Measurements from ENCODE around the gene SPAG17.
A peak's percentile ranks its signal among the peaks of the same experiment; 100 is the strongest.

The SPAG17 gene

DNA sequence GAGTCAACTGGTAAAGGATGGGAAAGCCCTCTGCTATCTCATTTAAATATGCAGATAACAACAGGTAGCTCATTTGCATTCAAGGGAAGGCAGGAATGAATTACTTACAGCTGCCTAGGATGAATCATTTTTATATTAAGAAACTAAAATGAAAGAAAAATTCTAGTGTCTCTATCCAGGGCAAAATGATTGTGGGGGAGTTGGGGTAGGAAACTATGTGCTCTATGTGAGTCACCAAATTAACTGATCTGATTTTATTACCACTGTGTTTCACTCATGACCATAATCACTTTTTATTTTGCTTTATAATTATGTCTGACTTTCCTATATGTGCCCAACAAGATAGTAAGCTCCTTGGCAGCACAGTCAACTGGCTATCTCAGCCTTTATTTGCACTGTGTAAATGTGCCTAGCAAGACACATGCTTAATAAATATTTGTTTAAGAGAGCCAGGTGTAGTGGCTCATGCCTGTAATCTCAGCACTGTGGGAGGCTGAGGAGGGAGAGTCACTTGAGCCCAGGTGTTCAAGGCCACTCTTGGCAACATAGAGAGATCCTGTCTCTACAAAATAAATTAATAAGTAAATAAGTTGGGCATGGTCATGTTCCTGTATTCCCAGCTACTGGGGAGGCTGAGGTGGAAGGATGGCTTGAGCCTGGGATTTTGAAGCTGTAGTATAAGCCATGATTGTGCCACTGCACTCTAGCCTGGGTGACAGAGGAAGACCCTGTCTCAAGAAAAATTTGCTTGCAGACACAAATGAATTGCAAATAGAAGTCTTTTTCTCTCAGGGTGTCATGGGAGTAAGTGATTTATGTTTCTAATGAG, 84.1 kb downstream of the SPAG17 start:
- no peak overlapping the region for H3K4me3 ChIP-seq (ENCODE audit: control insufficient read depth, low read depth, low read length)
- peak; percentile 40 for DNase-seq (ENCODE audit: low read depth)
- TF ChIP-seq, protein P1, sequence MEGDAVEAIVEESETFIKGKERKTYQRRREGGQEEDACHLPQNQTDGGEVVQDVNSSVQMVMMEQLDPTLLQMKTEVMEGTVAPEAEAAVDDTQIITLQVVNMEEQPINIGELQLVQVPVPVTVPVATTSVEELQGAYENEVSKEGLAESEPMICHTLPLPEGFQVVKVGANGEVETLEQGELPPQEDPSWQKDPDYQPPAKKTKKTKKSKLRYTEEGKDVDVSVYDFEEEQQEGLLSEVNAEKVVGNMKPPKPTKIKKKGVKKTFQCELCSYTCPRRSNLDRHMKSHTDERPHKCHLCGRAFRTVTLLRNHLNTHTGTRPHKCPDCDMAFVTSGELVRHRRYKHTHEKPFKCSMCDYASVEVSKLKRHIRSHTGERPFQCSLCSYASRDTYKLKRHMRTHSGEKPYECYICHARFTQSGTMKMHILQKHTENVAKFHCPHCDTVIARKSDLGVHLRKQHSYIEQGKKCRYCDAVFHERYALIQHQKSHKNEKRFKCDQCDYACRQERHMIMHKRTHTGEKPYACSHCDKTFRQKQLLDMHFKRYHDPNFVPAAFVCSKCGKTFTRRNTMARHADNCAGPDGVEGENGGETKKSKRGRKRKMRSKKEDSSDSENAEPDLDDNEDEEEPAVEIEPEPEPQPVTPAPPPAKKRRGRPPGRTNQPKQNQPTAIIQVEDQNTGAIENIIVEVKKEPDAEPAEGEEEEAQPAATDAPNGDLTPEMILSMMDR (conservative IDR thresholded peaks at IDR 0.05; ENCODE audit: control insufficient read depth, insufficient read depth, low read depth, low read length): no peak

DNA sequence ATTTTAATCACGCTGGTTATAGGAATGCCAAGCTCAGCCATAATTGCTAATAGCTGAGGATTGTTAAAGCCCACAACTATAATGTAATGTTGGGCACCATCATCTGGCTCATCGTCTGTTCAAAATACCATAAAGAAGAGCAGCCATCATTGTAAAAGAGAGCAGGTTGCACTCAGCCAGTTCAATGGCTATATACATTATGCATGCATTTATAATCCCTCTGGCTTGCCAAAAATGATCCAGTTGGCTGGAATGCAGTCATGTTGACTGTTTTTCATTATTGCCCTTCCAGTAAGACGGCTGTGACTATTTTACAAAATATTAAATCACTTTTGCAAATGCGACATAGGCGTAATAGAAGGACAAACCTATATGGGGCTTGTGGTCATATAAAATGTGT, 85.3 kb downstream of the SPAG17 start:
- DNase-seq (ENCODE audit: low read depth): no peak
- H3K4me3 ChIP-seq (ENCODE audit: control insufficient read depth, low read depth, low read length): no peak overlapping the region
- TF ChIP-seq, protein P1 (conservative IDR thresholded peaks at IDR 0.05; ENCODE audit: control insufficient read depth, insufficient read depth, low read depth, low read length): no peak

DNA sequence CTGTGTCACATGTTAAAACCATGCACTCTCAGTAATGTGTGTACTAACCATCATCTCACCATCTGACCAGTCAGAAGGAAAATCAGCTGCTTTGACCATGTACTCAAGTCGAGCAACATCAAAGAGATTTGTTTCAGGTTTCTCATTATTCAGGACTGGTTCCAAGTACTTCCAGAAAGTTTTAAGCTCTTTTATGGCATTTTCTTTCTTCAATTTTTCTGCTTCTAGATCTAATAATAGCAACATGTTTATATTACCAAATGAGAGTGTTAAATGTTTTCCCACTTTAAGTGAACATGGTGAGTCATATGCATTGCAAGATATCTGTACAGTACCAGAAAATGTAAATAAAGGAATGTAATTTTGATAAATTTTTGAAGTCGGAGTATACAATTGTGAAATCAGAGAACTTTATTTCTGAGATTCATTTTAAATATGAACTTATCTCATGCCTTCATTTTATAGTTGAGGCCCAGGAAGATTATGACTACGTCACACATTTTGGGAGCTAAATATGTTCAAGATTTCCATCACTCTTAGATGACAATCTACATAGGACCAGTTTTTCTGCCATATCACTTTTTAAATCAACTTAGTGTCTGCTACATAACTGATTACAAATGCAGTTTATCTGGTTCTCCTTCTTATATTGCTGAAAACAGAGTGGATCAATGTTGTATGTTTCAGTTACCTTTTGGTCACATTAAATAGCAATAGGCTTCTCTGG, 87.2 kb downstream of the SPAG17 start:
- DNase-seq (ENCODE audit: low read depth): peak; percentile 24
- TF ChIP-seq, protein P1 (conservative IDR thresholded peaks at IDR 0.05; ENCODE audit: control insufficient read depth, insufficient read depth, low read depth, low read length): no peak
- H3K4me3 ChIP-seq (ENCODE audit: control insufficient read depth, low read depth, low read length): no peak overlapping the region

DNA sequence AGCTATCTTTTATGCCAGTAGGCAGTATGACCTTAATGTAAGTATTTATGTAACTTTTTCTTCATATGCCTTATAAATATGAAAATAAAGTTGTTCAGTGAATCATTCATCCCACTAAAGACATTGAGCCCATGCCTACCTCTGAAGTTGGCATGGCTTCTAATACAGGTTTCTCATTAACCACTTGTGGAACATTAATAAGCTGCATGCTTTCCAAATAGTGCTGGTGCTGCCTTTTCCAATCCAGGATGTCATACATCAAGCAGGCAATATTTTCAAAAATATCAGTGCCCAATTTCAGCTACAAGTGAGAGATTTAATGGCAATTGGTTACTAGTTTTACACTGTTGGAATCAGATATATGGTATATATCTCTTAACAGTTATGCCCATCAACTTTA, 92.0 kb downstream of the SPAG17 start:
- no peak for DNase-seq (ENCODE audit: low read depth)
- TF ChIP-seq, protein P1 (conservative IDR thresholded peaks at IDR 0.05; ENCODE audit: control insufficient read depth, insufficient read depth, low read depth, low read length): no peak
- no peak overlapping the region for H3K4me3 ChIP-seq (ENCODE audit: control insufficient read depth, low read depth, low read length)

DNA sequence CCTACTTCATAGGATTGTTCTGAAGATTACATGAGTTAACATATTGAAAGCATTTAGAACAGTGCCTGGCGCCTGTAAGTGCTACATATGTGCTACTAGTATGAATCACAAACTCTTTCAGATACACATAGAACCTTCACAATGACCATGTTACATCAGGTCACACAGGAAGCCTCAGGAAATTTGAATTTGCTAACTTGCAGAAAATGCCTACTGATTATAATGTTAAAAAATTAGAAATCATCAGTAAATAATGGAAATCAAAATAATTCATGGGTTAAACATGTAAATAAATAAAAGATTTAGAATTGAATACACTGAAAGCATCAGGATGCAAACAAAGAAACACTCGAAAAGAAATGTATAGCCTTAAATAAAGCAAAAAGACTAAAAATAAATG, 94.9 kb downstream of the SPAG17 start:
- TF ChIP-seq, protein P1 (conservative IDR thresholded peaks at IDR 0.05; ENCODE audit: control insufficient read depth, insufficient read depth, low read depth, low read length): no peak

DNA sequence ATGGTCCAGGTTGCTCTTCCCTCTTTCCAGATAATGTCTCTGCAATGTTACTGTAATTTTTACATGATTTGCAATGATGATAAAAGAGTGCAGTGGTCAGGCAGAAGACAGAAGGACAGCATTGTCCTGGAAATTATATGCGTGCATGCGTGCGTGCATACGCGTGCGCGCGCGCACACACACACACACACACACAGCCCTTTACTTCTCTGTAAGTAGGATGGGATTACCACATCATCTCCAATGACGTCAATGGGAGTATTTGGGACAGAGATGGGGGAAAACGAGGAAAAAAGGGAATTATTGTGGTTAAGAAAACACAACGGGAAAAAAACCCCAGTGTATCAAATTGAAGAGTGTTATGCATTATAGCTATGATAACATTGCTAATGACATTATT, 99.7 kb downstream of the SPAG17 start:
- no peak for DNase-seq (ENCODE audit: low read depth)
- TF ChIP-seq, protein P1 (conservative IDR thresholded peaks at IDR 0.05; ENCODE audit: control insufficient read depth, insufficient read depth, low read depth, low read length): no peak
- H3K4me3 ChIP-seq (ENCODE audit: control insufficient read depth, low read depth, low read length): no peak overlapping the region

More for the DNA sequence above, 94.9 kb downstream of the SPAG17 start:
- no peak for DNase-seq (ENCODE audit: low read depth)
- no peak overlapping the region for H3K4me3 ChIP-seq (ENCODE audit: control insufficient read depth, low read depth, low read length)
